Neuronal stem cell (in vitro differentiated cells): ENCODE measurements around the gene FRYL.

Experiments used
- DNase-seq: peaks from one replicate; pipeline ENCODE4 v3.0.0-alpha.2; 2013; ENCODE audit warnings: low spot score
- H2AFZ ChIP-seq: one replicate; pipeline ENCODE4 v1.6.1; 2013; ENCODE audit warnings: mild to moderate bottlenecking, low read length, inconsistent platforms
- H2AK5ac ChIP-seq: 2 replicates; pipeline ENCODE4 v1.6.1; 2013; ENCODE audit warnings: low read depth, mild to moderate bottlenecking, inconsistent platforms, low read length, moderate library complexity, mixed read lengths
- H2BK120ac ChIP-seq: 2 replicates; pipeline ENCODE4 v1.6.1; 2013; ENCODE audit warnings: low read depth, mild to moderate bottlenecking, inconsistent platforms, low read length, moderate library complexity, mixed read lengths
- H2BK12ac ChIP-seq: one replicate; pipeline ENCODE4 v1.6.1; 2013; ENCODE audit warnings: low read length, inconsistent platforms
- H2BK15ac ChIP-seq: 2 replicates; pipeline ENCODE4 v1.6.1; 2013; ENCODE audit warnings: mild to moderate bottlenecking, low read length, inconsistent platforms, mixed read lengths
- H2BK5ac ChIP-seq: one replicate; pipeline ENCODE4 v1.6.1; 2013; ENCODE audit warnings: inconsistent platforms, mild to moderate bottlenecking, low read length, moderate library complexity
- H3K14ac ChIP-seq: one replicate; pipeline ENCODE4 v1.6.1; 2013; ENCODE audit warnings: low read length, inconsistent platforms
- H3K18ac ChIP-seq: 2 replicates; pipeline ENCODE4 v1.6.1; 2013; ENCODE audit warnings: low read length, inconsistent platforms
- H3K23ac ChIP-seq: 2 replicates; pipeline ENCODE4 v1.6.1; 2013; ENCODE audit warnings: low read depth, mild to moderate bottlenecking, mixed read lengths, low read length, inconsistent platforms; ENCODE audit not compliant: poor library complexity
- H3K27ac ChIP-seq: replicated peaks from 3 replicates; pipeline ENCODE4 v1.5.1; 2013; ENCODE audit warnings: low read length, inconsistent platforms
- H3K27me3 ChIP-seq, 3 experiments: 2 replicates each; pipeline ENCODE4 v1.6.1; 2013; ENCODE audit warnings: low read length in 3 of 3, mild to moderate bottlenecking in 2 of 3, inconsistent platforms in 1 of 3, low read depth in 1 of 3, mixed read lengths in 1 of 3, moderate library complexity in 1 of 3; ENCODE audit not compliant: control insufficient read depth in 3 of 3, insufficient read depth in 3 of 3
- H3K36me3 ChIP-seq, 2 donors: replicated peaks in 1 of 2; 2 replicates each; pipeline ENCODE4 v1.6.1; 2013; ENCODE audit warnings: low read length in 2 of 2; ENCODE audit not compliant: control insufficient read depth in 2 of 2, insufficient read depth in 2 of 2
- H3K4ac ChIP-seq: 2 replicates; pipeline ENCODE4 v1.6.1; 2013; ENCODE audit warnings: inconsistent platforms, mild to moderate bottlenecking, low read length, moderate library complexity
- H3K4me1 ChIP-seq, 2 donors: 1 replicate in 1 of 2; 2 replicates in 1 of 2; pipeline ENCODE4 v1.6.1; 2013; ENCODE audit warnings: low read length in 2 of 2, low read depth in 1 of 2; ENCODE audit not compliant: control insufficient read depth in 2 of 2, insufficient read depth in 1 of 2
- H3K4me2 ChIP-seq: one replicate; pipeline ENCODE4 v1.6.1; 2013; ENCODE audit warnings: mild to moderate bottlenecking, low read length, inconsistent platforms; ENCODE audit not compliant: insufficient read depth, poor library complexity, severe bottlenecking
- H3K4me3 ChIP-seq, 2 donors: 2 replicates each; pipeline ENCODE4 v1.5.1; 2013; ENCODE audit warnings: low read length in 2 of 2, mild to moderate bottlenecking in 2 of 2, inconsistent platforms in 1 of 2, moderate library complexity in 1 of 2
- H3K79me1 ChIP-seq: one replicate; pipeline ENCODE4 v1.6.1; 2013; ENCODE audit warnings: low read depth, mild to moderate bottlenecking, inconsistent platforms, low read length, moderate library complexity
- H3K9ac ChIP-seq: one replicate; pipeline ENCODE4 v1.6.1; 2013; ENCODE audit warnings: mild to moderate bottlenecking, low read depth, low read length, inconsistent platforms; ENCODE audit not compliant: poor library complexity
- H3K9me3 ChIP-seq, 2 donors: replicated peaks in 1 of 2; 2 replicates each; pipeline versions ENCODE3 to v1.6.1; 2013; ENCODE audit warnings: low read length in 2 of 2, mild to moderate bottlenecking in 2 of 2, inconsistent platforms in 1 of 2, low read depth in 1 of 2, mixed read lengths in 1 of 2, moderate library complexity in 1 of 2; ENCODE audit not compliant: control insufficient read depth in 2 of 2, insufficient read depth in 1 of 2
- H4K8ac ChIP-seq: one replicate; pipeline ENCODE4 v1.6.1; 2013; ENCODE audit warnings: low read depth, mild to moderate bottlenecking, inconsistent platforms, low read length, moderate library complexity
- H4K91ac ChIP-seq: one replicate; pipeline ENCODE4 v1.6.1; 2013; ENCODE audit warnings: low read length, low read depth, mild to moderate bottlenecking, inconsistent platforms; ENCODE audit not compliant: poor library complexity
- WGBS, 2 donors: extraction: QIAGEN DNeasy Blood & Tissue Kit; methylation state at CpG; one replicate each; pipeline ENCODE4 v1.1.7; 2013; ENCODE audit warnings: missing lambda C conversion rate in 2 of 2, mixed read lengths in 1 of 2; ENCODE audit not compliant: insufficient read length in 2 of 2, insufficient replicate concordance in 1 of 2; ENCODE audit errors: extremely low coverage in 2 of 2; 5-methylcytosine and 5-hydroxymethylcytosine counted together

The FRYL gene

DNA sequence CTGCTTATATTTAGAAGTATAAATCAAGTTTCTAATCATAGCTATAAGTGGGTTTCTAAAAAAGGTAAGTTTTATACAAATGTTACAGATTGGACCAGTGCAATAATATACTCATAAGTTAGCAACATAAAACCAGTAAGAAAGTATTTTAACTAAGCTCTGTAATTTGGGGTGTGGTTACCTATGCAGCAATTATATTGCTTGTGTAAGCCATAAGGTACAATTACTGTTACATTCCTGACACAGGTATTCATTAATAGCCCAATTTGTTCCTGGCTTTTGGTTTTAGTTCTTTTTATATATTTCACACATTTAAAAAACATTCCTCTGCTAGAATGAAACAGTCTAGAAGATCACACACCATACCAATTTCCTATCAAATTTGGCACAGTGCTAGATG is 115.1 kb downstream of the FRYL start:
- no peak overlapping the region for H3K4ac ChIP-seq
- H3K9ac ChIP-seq = no peak overlapping the region
- no peak overlapping the region for H4K8ac ChIP-seq
- no peak overlapping the region for H2BK120ac ChIP-seq
- H3K9me3 ChIP-seq = peaks cover 0 to 6% of the 10 kb centered on the region in 2 donors
- H3K4me2 ChIP-seq = no peak overlapping the region
- H3K14ac ChIP-seq = no peak overlapping the region
- no peaks in the 10 kb centered on the region for H3K79me1 ChIP-seq
- H3K23ac ChIP-seq = no peak overlapping the region
- no peak overlapping the region for H2AFZ ChIP-seq
- no peak overlapping the region for H4K91ac ChIP-seq
- H3K27me3 ChIP-seq = no peaks in the 10 kb centered on the region
- H3K18ac ChIP-seq = no peak overlapping the region
- no peak overlapping the region for H3K4me3 ChIP-seq
- H2AK5ac ChIP-seq = no peak overlapping the region
- H3K36me3 ChIP-seq = no peaks in the 10 kb centered on the region
- no peak overlapping the region for H3K27ac ChIP-seq
- H3K4me1 ChIP-seq = no peaks in the 10 kb centered on the region
- H2BK5ac ChIP-seq = no peak overlapping the region
- H2BK15ac ChIP-seq = no peak overlapping the region
- DNase-seq = no peak
- no peak overlapping the region for H2BK12ac ChIP-seq

DNA sequence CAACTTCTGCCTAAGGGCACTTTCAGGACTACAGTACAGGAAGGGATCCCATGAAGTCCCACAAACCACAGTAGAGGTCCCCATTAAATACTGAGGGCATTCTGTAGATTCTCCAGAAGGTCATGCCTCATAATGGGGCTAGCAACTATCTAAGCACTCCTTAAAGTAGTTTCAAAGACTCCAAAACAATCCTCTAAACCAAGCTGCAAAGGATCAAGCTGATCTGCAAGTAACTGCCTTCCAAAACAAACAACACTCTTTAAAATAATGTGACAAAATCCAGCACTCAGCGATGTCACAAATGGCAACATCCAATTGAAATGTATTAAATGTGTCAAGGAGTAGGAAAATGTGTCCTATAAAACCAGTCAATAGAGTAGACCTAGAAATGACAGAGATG is 118.7 kb downstream of the FRYL start:
- no peak overlapping the region for H3K18ac ChIP-seq
- no peak overlapping the region for H2AK5ac ChIP-seq
- WGBS, 2 donors = no CpG with 5 or more reads among the region's 1 CpG
- H3K23ac ChIP-seq = no peak overlapping the region
- DNase-seq = no peak
- H2AFZ ChIP-seq = no peak overlapping the region
- H4K91ac ChIP-seq = no peak overlapping the region
- H3K4me2 ChIP-seq = no peak overlapping the region
- no peak overlapping the region for H3K4me3 ChIP-seq
- no peaks in the 10 kb centered on the region for H3K79me1 ChIP-seq
- H3K9ac ChIP-seq = no peak overlapping the region
- H4K8ac ChIP-seq = no peak overlapping the region
- H3K14ac ChIP-seq = no peak overlapping the region
- no peak overlapping the region for H3K4ac ChIP-seq
- no peak overlapping the region for H2BK120ac ChIP-seq
- no peak overlapping the region for H2BK15ac ChIP-seq
- no peaks in the 10 kb centered on the region for H3K27me3 ChIP-seq
- peaks cover 0 to 2% of the 10 kb centered on the region in 2 donors for H3K4me1 ChIP-seq
- H3K27ac ChIP-seq = no peak overlapping the region
- peaks cover 0 to 6% of the 10 kb centered on the region in 2 donors for H3K9me3 ChIP-seq
- no peak overlapping the region for H2BK5ac ChIP-seq
- H3K36me3 ChIP-seq = no peaks in the 10 kb centered on the region
- H2BK12ac ChIP-seq = no peak overlapping the region

DNA sequence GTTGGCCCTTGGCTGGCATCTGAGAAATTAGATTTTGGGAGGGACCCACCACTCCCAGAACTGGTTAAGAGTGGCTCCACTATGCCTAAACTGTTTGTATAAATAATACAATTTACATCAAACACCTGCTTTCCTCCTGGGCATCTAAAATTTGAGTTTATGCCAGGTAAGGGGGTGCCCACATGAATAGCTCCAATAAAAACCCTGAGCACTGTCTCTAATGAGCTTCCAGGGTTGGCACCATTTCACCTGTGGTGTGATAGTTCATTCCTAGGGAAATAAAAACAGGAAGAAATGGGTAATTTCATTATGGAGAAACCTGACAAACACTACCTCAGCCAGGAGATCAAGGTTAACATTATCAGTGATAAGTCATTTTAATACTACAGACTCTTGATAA is 119.7 kb downstream of the FRYL start:
- Histone ChIP-seq H3K79me1 (no peaks in the 10 kb centered on the region), H3K36me3 (no peaks in the 10 kb centered on the region), H3K18ac (no peak overlapping the region), H2BK120ac (no peak overlapping the region), H2AFZ (no peak overlapping the region), H3K23ac (no peak overlapping the region), H3K27ac (no peak overlapping the region), H3K27me3 (no peaks in the 10 kb centered on the region), H3K9me3 (peaks cover 0 to 6% of the 10 kb centered on the region in 2 donors), H2AK5ac (no peak overlapping the region), H3K4ac (no peak overlapping the region), H3K4me3 (no peak overlapping the region), H3K14ac (no peak overlapping the region), H2BK15ac (no peak overlapping the region), H2BK12ac (no peak overlapping the region), H4K8ac (no peak overlapping the region), H3K4me1 (peaks cover 0 to 2% of the 10 kb centered on the region in 2 donors), H3K4me2 (no peak overlapping the region), H4K91ac (no peak overlapping the region), H3K9ac (no peak overlapping the region), H2BK5ac (no peak overlapping the region)
- DNase-seq = no peak

DNA sequence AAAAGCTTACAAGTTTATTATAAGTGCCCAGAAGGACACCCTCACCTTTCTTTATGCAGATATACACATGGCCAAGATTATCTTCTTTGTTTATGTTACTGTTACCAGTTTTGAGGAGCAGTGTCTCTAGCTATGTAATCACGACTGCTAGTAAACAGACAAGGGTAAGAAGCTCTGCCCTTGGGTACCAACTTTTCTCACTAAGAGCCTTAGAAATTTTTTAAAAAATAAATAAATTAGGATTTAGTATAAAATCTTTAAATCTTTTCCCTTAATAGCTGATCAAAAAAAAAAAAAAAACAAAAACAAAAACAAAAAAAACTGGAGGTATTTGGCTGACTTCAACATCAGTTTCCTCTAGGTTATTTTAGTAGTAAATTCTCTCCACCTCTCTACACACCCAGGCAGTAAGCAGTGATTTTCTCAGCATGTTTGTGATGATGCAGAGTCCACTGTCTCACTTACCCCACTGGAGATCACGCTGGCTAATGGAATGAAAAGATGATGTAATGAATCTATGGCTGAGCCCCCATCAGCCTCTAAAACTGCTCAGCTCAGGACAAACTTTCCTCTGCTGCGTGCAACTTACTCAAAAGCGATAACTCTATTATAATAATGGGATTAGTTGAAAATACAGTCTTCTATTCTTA is 125.9 kb downstream of the FRYL start:
- H3K14ac ChIP-seq = no peak overlapping the region
- H3K79me1 ChIP-seq = no peaks in the 10 kb centered on the region
- no peak overlapping the region for H3K4ac ChIP-seq
- WGBS, 2 donors = no CpG with 5 or more reads among the region's 4 CpGs
- H3K27me3 ChIP-seq = no peaks in the 10 kb centered on the region
- no peak overlapping the region for H2BK5ac ChIP-seq
- H3K36me3 ChIP-seq = no peaks in the 10 kb centered on the region
- H2BK15ac ChIP-seq = no peak overlapping the region
- no peaks in the 10 kb centered on the region for H3K9me3 ChIP-seq
- no peak overlapping the region for H3K27ac ChIP-seq
- H3K9ac ChIP-seq = no peak overlapping the region
- peak overlapping the region; percentile 48 for H2AFZ ChIP-seq
- peaks cover 3 to 11% of the 10 kb centered on the region in 2 donors for H3K4me1 ChIP-seq
- no peak overlapping the region for H2AK5ac ChIP-seq
- no peak overlapping the region for H4K8ac ChIP-seq
- no peak for DNase-seq
- H2BK12ac ChIP-seq = no peak overlapping the region
- H4K91ac ChIP-seq = no peak overlapping the region
- no peak overlapping the region for H3K23ac ChIP-seq
- H3K4me3 ChIP-seq = peak overlapping the region in 1 of 2 donors; percentile 31
- H2BK120ac ChIP-seq = no peak overlapping the region
- H3K4me2 ChIP-seq = no peak overlapping the region
- H3K18ac ChIP-seq = no peak overlapping the region
